Lung (tissue), 12 donors: ENCODE measurements around the gene SPATA12. TPM values are rescaled to one million over a fixed set of nuclear protein-coding genes. Genes with fewer than 3 reads are reported as not detected.

ENCODE experiments used
- ATAC-seq: fragments of 200-7000 bp; cut with Tn5 transposase; one replicate; pipeline ENCODE4 v1.9.1; 2020; ENCODE audit warnings: moderate number of reproducible peaks; ENCODE audit not compliant: insufficient read depth, low FRiP score
- DNase-seq, 3 donors: peaks; one replicate each; pipeline ENCODE4 v3.0.0-alpha.2; 2013 to 2017
- H3K27ac ChIP-seq, 2 donors: one replicate each; pipeline ENCODE4 v1.5.1; 2013; ENCODE audit warnings: mild to moderate bottlenecking in 2 of 2, moderate library complexity in 2 of 2, control low read depth in 1 of 2, inconsistent platforms in 1 of 2, low read depth in 1 of 2, low read length in 1 of 2
- H3K27me3 ChIP-seq, 3 donors: one replicate each; pipeline ENCODE4 v1.5.1; 2013; ENCODE audit warnings: low read length in 2 of 3; ENCODE audit not compliant: control insufficient read depth in 3 of 3, insufficient read depth in 3 of 3
- H3K36me3 ChIP-seq, 4 donors: one replicate each; pipeline ENCODE4 v1.5.1; 2013; ENCODE audit warnings: low read length in 4 of 4, mild to moderate bottlenecking in 1 of 4, moderate library complexity in 1 of 4; ENCODE audit not compliant: control insufficient read depth in 4 of 4, insufficient read depth in 4 of 4
- H3K4me1 ChIP-seq, 5 donors: one replicate each; pipeline ENCODE4 v1.5.1; 2013; ENCODE audit warnings: low read length in 5 of 5, mild to moderate bottlenecking in 2 of 5, moderate library complexity in 1 of 5; ENCODE audit not compliant: control insufficient read depth in 5 of 5, insufficient read depth in 5 of 5
- H3K4me3 ChIP-seq: one replicate; pipeline ENCODE4 v1.5.1; 2013; ENCODE audit warnings: mild to moderate bottlenecking, control low read depth, moderate library complexity
- H3K9ac ChIP-seq, 2 donors: one replicate each; pipeline ENCODE4 v1.5.1; 2013; ENCODE audit warnings: low read length in 2 of 2, control low read depth in 1 of 2; ENCODE audit not compliant: insufficient read depth in 1 of 2
- H3K9me3 ChIP-seq, 4 donors: one replicate each; pipeline ENCODE4 v1.5.1; 2013; ENCODE audit warnings: low read length in 3 of 4, mild to moderate bottlenecking in 1 of 4, moderate library complexity in 1 of 4; ENCODE audit not compliant: control insufficient read depth in 4 of 4, insufficient read depth in 3 of 4
- WGBS, 2 donors: extraction: QIAGEN DNeasy Blood & Tissue Kit; methylation state at CpG; one replicate each; pipeline ENCODE4 v1.1.7; 2013; 5-methylcytosine and 5-hydroxymethylcytosine counted together
- polyA plus RNA-seq, 2 donors: library from polyadenylated mRNA; stranded (reverse); fragments of 200-250 nt; gene quantifications; one replicate each; pipeline ENCODE4 v1.2.1, GENCODE V29; 2013
- total RNA-seq, 2 donors: library from RNA; depleted of rRNA in 1 of 2; stranded (reverse); fragments of >200 nt in 1 of 2; gene quantifications; one replicate each; pipeline ENCODE4 v1.2.1, GENCODE V29; 2014 to 2021
- TF ChIP-seq, protein P1 (sequence below): IDR thresholded peaks from 2 replicates; pipeline ENCODE4 v1.5.1; 2012; ENCODE audit warnings: mild to moderate bottlenecking; ENCODE audit errors: control extremely low read depth, extremely low read depth
- donor health status: control.
- donor health status: control.
- donor health status: Bipolar disorder and iron deficiency.
- donor health status: healthy.
- donor health status: DM: yes; HTN: yes; CAD: no.

Gene SPATA12
- total and polyA plus RNA-seq, 4 donors: 0.08 to 0.15 (median 0.08) TPM; not detected in 1

- Histone ChIP-seq H3K27ac (no peak overlapping the region), H3K4me3 (no peak overlapping the region), H3K27me3 (no peaks in the 10 kb centered on the region), H3K9ac (no peak overlapping the region), H3K36me3 (peaks cover 0 to 8% (median 1%) of the 10 kb centered on the region in 4 donors), H3K4me1 (peaks cover 0 to 8% (median 0%) of the 10 kb centered on the region in 5 donors), H3K9me3 (no peaks in the 10 kb centered on the region)
- DNase-seq (no peak), ATAC-seq (no peak)
- TF ChIP-seq, protein P1, sequence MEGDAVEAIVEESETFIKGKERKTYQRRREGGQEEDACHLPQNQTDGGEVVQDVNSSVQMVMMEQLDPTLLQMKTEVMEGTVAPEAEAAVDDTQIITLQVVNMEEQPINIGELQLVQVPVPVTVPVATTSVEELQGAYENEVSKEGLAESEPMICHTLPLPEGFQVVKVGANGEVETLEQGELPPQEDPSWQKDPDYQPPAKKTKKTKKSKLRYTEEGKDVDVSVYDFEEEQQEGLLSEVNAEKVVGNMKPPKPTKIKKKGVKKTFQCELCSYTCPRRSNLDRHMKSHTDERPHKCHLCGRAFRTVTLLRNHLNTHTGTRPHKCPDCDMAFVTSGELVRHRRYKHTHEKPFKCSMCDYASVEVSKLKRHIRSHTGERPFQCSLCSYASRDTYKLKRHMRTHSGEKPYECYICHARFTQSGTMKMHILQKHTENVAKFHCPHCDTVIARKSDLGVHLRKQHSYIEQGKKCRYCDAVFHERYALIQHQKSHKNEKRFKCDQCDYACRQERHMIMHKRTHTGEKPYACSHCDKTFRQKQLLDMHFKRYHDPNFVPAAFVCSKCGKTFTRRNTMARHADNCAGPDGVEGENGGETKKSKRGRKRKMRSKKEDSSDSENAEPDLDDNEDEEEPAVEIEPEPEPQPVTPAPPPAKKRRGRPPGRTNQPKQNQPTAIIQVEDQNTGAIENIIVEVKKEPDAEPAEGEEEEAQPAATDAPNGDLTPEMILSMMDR: no peak
- 73 to 85% methylated on average over 14 of the region's 14 CpGs for WGBS, 2 donors
Observed at GRCh38 chr3:57110798-57111197, 50.3 kb downstream of the SPATA12 start.

GRCh38 chr3:57112206-57112605, 51.7 kb downstream of the SPATA12 start:
- Histone ChIP-seq H3K36me3 (peaks cover 0 to 8% (median 1%) of the 10 kb centered on the region in 4 donors), H3K9ac (no peak overlapping the region), H3K4me3 (no peak overlapping the region), H3K27ac (no peak overlapping the region), H3K9me3 (no peaks in the 10 kb centered on the region), H3K27me3 (no peaks in the 10 kb centered on the region), H3K4me1 (peaks cover 0 to 8% (median 0%) of the 10 kb centered on the region in 5 donors)
- DNase-seq: no peak
- ATAC-seq: no peak
- TF ChIP-seq, protein P1: no peak
- WGBS, 2 donors: 40 to 63% methylated on average over 5 of the region's 5 CpGs

DNA sequence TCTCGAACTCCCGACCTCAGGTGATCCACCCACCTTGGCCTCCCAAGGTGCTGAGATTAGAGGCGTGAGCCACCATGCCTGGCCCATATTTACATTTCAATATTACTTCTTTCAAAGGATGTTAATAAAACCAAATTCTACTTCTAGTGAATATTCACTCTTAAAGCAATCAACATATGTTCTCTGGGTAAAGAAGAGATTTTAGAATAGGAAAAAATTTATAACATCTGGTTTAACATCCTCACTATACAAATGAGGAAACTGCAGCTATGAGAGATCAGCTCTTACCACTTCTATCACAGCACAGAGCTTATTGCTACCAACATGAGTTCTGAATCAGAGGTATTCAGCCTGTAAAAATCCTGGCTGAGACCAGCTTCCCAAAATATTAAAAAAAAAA, 56.0 kb downstream of the SPATA12 start:
- H3K9ac ChIP-seq: no peak overlapping the region
- DNase-seq (no peak), ATAC-seq (no peak)
- H3K36me3 ChIP-seq: peaks cover 0 to 5% (median 1%) of the 10 kb centered on the region in 4 donors
- TF ChIP-seq, protein P1: no peak
- H3K4me1 ChIP-seq: peaks cover 0 to 16% (median 11%) of the 10 kb centered on the region in 5 donors
- no peak overlapping the region for H3K27ac ChIP-seq
- H3K9me3 ChIP-seq: no peaks in the 10 kb centered on the region
- no peak overlapping the region for H3K4me3 ChIP-seq
- no peaks in the 10 kb centered on the region for H3K27me3 ChIP-seq
- 91 to 96% methylated on average over 3 of the region's 3 CpGs for WGBS, 2 donors

- Histone ChIP-seq H3K27me3 (no peaks in the 10 kb centered on the region), H3K27ac (no peak overlapping the region), H3K9me3 (no peaks in the 10 kb centered on the region), H3K36me3 (peaks cover 0 to 5% (median 1%) of the 10 kb centered on the region in 4 donors), H3K4me3 (no peak overlapping the region), H3K9ac (no peak overlapping the region), H3K4me1 (peaks cover 0 to 16% (median 11%) of the 10 kb centered on the region in 5 donors)
- DNase-seq (no peak), ATAC-seq (no peak)
- 62 to 64% methylated on average over 3 of the region's 3 CpGs for WGBS, 2 donors
- TF ChIP-seq, protein P1: no peak
Observed at GRCh38 chr3:57118254-57118653, 57.8 kb downstream of the SPATA12 start.
